HG03045 (cell line): ENCODE results near the gene XPO5.
A peak's percentile ranks its signal among the peaks of the same experiment; 100 is the strongest.
"Not testable (repeated sequence)": the region's sequence is repeated elsewhere in the genome, so short reads cannot be mapped to it uniquely, and the experiment has no call there.

Experiments used
- ATAC-seq: cut with Tn5 transposase; IDR thresholded peaks from one replicate; pipeline ENCODE4 v1.9.1; 2021; ENCODE audit warnings: mild to moderate bottlenecking, moderate library complexity; ENCODE audit not compliant: unreplicated experiment

XPO5 gene

DNA sequence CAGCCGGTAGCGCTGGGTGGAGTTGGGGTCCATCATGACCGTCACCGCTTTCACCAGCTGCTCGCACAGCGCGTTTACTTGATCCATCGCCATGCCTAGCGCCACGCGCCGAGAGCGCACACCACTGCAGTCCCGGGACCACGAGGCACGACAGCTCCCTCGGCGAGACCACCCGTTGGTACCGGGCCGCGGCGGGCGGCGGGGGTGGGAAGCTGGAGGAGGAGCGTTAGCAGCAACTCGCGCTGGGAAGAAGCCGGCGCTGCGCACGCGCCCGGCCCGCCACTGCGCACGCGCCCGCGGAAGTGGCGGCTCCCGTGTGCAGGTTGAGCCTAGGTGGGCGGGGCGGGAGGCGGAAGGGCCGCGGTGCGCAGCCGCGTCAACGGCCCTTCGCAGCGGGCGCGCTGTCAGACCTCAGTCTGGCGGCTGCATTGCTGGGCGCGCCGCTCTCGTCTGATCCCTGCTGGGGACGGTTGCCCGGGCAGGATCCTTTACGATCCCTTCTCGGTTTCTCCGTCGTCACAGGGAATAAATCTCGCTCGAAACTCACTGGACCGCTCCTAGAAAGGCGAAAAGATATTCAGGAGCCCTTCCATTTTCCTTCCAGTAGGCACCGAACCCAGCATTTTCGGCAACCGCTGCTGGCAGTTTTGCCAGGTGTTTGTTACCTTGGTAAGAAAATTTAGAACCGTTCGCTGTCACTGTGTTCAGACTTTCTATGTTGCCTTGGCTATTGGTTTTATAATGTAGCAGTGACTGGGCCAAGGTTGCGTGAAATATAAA lies at the start of gene XPO5, which contains the start of gene POLH:
XPO5 (minus strand) TSS at position 267 of the 780 bp plus-strand sequence; CDS start at position 93, 174 bp downstream.
POLH (plus strand) TSS at position 414 of the 780 bp plus-strand sequence. CDS start 6,135 bp downstream, outside the sequence.
- ATAC-seq = peak; percentile 89

GRCh38 chr6:43625393-43625992 lies 49.7 kb upstream of the XPO5 start:
- no peak for ATAC-seq

GRCh38 chr6:43624786-43625288 lies 49.0 kb upstream of the XPO5 start:
- no peak for ATAC-seq

- ATAC-seq = no peak
These were observed 48.3 kb upstream of the XPO5 start for GRCh38 chr6:43623880-43624785.

GRCh38 chr6:43622541-43622940 lies 46.7 kb upstream of the XPO5 start:
- no peak for ATAC-seq

GRCh38 chr6:43621836-43622180 lies 46.0 kb upstream of the XPO5 start:
- ATAC-seq = no peak

- no peak for ATAC-seq
These were observed 45.4 kb upstream of the XPO5 start for GRCh38 chr6:43621078-43621835.

GRCh38 chr6:43616725-43617472 lies 41.1 kb upstream of the XPO5 start:
- no peak for ATAC-seq

- ATAC-seq = no peak
These were observed 38.5 kb upstream of the XPO5 start for GRCh38 chr6:43614396-43614730.

GRCh38 chr6:43613721-43614395 lies 38.0 kb upstream of the XPO5 start:
- no peak for ATAC-seq

DNA sequence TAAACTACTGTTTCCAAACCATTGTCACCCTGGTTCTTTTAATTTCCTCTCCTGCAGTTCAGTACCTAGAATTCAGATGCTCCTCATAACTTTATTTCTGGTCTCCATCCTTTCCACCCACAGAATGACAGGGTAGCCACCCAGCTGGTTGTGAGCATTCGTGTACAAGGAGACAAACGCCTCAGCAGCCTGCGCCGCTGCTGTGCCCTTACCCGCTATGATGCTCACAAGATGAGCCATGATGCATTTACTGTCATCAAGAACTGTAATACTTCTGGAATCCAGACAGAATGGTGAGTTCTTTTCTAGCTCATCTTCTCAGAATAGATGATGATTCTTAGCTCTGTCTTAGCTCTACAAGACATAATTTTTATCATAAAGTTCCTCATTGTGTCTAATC lies 34.6 kb upstream of the XPO5 start:
- no peak for ATAC-seq

DNA sequence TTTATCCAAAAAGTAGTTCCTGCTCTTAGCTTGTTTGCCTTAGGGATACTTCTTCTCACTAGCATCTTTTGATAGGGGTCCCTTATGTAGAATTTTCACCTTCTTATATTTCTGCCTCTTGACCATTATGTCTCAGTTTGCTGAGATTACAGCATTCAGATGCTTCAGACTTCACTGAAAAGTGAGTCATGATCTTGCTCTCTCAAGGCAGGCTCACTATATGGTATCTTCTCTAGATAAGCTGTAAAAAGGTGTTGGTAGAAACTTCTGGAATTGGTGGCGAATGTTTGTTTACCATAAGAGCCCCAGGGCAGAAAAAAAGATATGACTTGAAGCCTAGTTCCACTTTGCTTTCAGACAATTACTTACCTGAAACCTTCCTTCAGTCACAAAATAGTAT lies 33.6 kb upstream of the XPO5 start:
- no peak for ATAC-seq

GRCh38 chr6:43608807-43609206 lies 33.0 kb upstream of the XPO5 start:
- ATAC-seq = no peak

- no peak for ATAC-seq
These were observed 32.5 kb upstream of the XPO5 start for GRCh38 chr6:43608310-43608763.

GRCh38 chr6:43606019-43606418 lies 30.2 kb upstream of the XPO5 start:
- ATAC-seq = no peak

DNA sequence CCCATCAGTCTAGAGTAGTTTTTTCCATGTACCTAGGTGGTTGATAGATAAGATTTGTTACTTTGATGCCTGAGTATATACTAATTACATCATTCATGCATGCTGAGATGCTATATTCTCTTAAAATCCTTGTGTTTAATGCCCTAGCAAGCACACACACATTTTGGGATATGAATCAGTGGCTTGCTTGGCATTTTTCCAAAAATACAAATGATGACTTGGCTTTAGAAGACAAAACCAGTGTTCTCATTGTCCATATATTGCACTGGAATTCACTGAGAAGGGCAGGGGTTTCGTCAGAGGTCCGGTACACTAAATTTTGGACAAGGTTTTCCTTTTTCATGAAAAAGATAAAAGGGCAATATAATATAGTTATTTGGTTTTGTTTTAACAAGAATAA lies 28.3 kb upstream of the XPO5 start:
- no peak for ATAC-seq

DNA sequence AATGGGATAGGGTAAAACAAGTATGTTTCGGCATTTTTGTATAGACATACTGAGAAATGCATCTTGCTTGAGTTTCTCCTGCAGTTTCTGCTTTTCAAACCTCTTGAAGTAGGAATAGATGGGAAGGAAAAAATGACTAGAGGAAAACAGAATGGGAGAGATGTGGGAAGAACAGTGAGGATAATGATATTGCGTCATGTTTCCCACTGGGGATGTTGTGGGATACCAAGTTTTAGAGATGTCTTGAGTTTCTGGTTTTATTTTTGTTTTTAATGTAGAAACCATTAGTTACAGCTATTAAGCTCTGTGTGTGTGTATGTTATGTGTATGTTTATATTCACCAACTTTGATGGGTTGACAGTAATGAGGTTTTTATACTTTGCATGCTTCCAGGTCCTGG lies 24.8 kb upstream of the XPO5 start:
- no peak for ATAC-seq

DNA sequence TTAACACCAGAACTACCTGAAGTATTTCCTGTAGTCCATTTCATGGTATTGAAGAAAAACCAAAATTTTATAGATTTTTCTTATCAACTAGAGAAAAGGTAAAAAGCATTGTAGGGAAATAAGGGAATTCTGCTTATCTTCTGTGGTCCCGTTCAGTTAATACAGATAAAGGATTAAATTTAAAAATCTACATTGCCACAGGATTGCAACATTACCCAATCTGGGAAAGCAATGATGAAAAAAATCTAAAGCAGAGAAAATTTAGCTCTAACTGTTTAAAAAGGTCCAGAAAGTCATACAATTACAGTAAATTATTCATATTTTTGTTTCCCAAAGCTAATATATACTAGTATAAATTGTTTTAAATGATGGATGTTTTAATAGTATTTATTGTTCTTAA lies 18.1 kb upstream of the XPO5 start:
- no peak for ATAC-seq

GRCh38 chr6:43589564-43589963 lies 13.7 kb upstream of the XPO5 start:
- ATAC-seq = not testable (repeated sequence)
